Ramos (cell line): ENCODE results near the gene NCAPD2.

Source experiments
- in situ Hi-C: fragments of 300-500 bp; cut with MboI; formaldehyde crosslinking; loops from one replicate; pipeline ENCODE4 v1.14.3; 2022; ENCODE audit warnings: low sequenced_read_pairs; ENCODE audit not compliant: unreplicated experiment

The NCAPD2 gene

GRCh38 chr12:6493497-6494257 lies at the start of gene NCAPD2:
Gene NCAPD2 (plus strand): TSS chr12:6494102. CDS start chr12:6495099, 997 bp downstream.
- in situ Hi-C loops, result no loop called here

DNA sequence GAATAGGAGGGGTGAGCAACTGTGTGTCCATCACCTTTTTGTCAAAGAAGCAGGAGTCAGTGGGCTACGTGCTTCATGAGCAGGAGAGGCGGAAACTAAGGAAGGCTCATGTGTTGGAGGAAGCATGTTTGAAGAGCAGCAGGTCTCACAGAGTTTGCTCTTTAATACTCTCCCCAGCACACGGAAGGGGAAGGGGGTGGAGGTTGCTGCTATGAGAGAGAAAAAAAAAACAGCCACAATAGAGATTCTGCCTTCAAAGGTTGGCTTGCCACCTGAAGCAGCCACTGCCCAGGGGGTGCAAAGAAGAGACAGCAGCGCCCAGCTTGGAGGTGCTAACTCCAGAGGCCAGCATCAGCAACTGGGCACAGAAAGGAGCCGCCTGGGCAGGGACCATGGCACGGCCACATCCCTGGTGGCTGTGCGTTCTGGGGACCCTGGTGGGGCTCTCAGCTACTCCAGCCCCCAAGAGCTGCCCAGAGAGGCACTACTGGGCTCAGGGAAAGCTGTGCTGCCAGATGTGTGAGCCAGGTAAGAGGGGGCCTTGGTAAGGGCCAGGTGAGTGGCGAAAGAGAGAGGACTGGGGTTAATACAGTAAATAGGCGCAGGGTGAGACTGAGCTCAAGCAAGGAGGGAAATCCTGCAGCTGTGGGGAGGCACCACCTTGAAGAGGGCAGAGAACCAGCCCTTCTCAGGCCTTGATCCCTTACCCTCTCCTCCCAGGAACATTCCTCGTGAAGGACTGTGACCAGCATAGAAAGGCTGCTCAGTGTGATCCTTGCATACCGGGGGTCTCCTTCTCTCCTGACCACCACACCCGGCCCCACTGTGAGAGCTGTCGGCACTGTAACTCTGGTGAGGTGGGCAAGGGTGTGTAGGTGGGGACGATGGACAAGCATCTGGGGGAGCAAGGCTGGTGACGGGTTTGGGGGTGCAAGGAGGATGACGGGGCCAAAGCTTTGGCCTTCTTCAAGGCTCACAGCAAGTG lies 48.9 kb upstream of the NCAPD2 start, which contains the start of gene CD27:
CD27 (plus strand) TSS at position 252 of the 985 bp plus-strand sequence; CDS start at position 393, 141 bp downstream.
- in situ Hi-C loops, result no loop called here

- in situ Hi-C loops, result no loop called here
These were observed 43.6 kb upstream of the NCAPD2 start for GRCh38 chr12:6450091-6450868.

DNA sequence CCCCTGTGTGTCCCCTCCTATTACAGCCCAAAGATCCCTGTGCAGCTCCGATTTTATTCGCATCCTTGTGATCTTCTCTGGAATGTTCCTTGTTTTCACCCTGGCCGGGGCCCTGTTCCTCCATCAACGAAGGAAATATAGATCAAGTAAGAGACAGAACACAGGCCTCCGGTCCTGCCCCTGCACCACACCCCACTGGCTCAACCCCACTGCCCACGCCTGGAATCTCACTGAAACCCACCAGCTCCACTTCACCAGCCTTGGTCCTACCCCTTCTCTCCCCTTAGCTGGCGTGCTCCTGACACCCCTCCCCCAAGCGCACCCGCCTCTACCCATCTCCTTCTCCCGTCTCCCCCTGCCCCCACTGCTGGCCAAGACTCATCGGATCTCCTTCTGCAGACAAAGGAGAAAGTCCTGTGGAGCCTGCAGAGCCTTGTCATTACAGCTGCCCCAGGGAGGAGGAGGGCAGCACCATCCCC lies 43.0 kb upstream of the NCAPD2 start:
- in situ Hi-C loops, result no loop called here

DNA sequence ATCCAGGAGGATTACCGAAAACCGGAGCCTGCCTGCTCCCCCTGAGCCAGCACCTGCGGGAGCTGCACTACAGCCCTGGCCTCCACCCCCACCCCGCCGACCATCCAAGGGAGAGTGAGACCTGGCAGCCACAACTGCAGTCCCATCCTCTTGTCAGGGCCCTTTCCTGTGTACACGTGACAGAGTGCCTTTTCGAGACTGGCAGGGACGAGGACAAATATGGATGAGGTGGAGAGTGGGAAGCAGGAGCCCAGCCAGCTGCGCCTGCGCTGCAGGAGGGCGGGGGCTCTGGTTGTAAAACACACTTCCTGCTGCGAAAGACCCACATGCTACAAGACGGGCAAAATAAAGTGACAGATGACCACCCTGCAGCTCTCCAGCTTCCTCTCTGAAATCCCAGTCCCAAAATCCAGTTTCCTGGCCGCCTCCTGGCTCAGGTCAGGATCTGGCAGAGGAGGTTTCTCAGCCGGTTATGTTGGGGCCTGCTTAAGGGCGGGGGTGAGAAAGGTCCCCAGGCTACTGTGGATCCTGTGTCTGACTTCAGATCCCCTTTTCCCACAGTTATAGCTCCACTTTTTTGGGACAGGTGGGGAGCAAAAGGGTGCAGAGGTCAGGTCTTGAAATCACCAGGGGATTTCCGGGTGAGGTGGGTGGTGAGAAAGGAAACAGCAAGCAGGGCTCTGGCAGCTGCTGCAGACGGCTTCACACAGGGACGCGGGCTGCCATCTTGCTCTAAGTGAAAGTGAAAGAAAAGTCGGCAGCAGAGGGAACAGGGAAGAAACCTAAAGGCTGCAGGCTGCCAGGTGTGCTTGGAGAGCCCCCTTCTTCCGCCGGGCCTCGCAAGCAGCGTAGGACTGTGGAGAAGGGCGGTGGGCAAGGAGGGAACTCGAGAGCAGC lies 42.3 kb upstream of the NCAPD2 start, which contains the start of gene TAPBPL:
TAPBPL (plus strand) TSS at position 695 of the 897 bp plus-strand sequence. CDS start 207 bp downstream, outside the sequence.
- in situ Hi-C loops, result no loop called here

DNA sequence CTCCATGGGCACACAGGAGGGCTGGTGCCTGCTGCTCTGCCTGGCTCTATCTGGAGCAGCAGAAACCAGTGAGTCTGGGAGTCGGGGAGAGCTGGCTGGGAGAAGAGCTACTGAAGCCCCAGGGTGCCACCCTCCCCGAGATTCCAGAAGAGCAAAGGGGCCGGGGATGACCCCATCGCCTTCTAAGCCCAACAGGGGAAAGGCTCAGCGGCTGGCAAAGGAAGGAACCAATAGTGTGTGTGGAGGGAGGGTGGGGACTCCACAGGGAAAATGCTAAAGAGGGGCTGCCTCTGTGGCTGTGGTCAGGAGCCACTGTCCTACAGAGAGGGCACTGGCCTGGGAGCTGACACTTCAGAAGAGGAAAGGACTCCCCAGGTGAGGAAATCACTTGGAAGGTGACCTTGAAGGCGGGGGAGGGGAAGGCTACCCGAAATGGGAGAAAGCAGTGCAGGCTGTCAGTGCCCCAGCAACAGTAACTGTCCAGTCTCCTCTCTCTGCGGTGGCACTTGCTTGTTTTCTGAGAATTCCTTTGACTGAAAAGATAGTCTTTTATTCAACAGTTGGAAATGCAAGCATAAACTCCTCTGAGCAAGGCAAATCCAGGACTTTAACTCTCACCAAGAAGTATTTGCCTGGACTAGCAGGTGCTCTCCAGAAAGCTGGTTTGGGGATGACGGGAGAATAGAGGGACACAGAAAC lies 41.5 kb upstream of the NCAPD2 start:
- in situ Hi-C loops, result no loop called here

DNA sequence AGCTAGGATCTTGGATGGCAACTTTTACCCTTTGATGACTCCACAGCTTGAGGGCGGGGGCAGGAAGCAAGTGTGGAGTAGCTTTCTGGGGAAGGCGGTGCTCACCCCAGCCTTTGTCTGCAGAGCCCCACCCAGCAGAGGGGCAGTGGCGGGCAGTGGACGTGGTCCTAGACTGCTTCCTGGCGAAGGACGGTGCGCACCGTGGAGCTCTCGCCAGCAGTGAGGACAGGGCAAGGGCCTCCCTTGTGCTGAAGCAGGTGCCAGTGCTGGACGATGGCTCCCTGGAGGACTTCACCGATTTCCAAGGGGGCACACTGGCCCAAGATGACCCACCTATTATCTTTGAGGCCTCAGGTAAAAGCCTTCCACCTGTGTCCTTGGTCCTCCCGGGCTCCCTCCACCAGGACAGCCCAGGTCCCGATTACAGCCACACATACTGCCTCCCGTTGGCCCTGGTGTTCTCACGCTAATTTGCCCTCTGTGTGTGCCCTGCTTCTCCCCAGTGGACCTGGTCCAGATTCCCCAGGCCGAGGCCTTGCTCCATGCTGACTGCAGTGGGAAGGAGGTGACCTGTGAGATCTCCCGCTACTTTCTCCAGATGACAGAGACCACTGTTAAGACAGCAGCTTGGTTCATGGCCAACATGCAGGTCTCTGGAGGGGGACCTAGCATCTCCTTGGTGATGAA lies 40.8 kb upstream of the NCAPD2 start:
- in situ Hi-C loops, result no loop called here

GRCh38 chr12:6457220-6457945 lies 36.5 kb upstream of the NCAPD2 start:
- in situ Hi-C loops, result no loop called here

DNA sequence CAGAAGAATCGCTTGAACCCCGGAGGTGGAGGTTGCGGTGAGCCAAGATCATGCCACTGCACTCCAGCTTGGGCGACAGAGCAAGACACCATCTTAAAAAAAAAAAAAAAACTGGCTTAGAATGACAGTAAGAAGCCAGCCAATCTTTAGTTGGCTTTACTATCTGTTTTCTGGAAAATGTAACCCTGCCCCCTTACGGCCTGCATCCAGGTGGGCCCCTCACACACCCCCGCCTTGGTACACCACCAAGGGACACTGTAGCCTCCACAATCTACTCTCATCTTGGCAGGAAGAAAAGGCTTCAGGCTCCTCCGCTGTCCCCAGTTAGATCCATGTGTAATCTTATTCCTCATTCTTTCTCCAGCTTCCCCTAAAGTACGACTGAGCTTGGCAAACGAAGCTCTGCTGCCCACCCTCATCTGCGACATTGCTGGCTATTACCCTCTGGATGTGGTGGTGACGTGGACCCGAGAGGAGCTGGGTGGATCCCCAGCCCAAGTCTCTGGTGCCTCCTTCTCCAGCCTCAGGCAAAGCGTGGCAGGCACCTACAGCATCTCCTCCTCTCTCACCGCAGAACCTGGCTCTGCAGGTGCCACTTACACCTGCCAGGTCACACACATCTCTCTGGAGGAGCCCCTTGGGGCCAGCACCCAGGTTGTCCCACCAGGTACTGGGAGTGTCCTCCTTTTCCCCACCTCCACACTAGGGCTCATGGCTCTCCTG lies 35.5 kb upstream of the NCAPD2 start:
- in situ Hi-C loops, result no loop called here

DNA sequence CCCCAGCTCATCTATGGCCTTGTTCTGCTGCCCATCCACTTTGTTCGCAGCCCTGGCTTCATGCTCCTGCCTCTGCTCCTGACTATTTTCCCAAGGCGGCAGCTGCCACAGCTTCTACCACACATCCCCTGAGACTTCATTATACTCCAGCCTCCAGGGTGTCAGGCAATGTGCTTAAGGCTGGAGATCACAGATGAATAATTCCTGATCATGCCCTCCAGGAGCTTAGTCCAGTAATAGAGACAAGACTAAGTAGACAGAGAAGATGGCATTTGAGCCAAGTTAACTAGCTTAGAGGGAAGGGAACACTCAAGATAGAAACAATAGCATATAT lies 34.9 kb upstream of the NCAPD2 start:
- in situ Hi-C loops, result no loop called here

GRCh38 chr12:6460751-6461371 lies 33.0 kb upstream of the NCAPD2 start:
- in situ Hi-C loops, result loop anchor here (5.0 kb wide), 1 partner anchor 34 kb away; no protein-coding TSS in a partner anchor

- in situ Hi-C loops, result loop anchor here (5.0 kb wide), 1 partner anchor 34 kb away; no protein-coding TSS in a partner anchor
These were observed 32.3 kb upstream of the NCAPD2 start for GRCh38 chr12:6461401-6462233.

DNA sequence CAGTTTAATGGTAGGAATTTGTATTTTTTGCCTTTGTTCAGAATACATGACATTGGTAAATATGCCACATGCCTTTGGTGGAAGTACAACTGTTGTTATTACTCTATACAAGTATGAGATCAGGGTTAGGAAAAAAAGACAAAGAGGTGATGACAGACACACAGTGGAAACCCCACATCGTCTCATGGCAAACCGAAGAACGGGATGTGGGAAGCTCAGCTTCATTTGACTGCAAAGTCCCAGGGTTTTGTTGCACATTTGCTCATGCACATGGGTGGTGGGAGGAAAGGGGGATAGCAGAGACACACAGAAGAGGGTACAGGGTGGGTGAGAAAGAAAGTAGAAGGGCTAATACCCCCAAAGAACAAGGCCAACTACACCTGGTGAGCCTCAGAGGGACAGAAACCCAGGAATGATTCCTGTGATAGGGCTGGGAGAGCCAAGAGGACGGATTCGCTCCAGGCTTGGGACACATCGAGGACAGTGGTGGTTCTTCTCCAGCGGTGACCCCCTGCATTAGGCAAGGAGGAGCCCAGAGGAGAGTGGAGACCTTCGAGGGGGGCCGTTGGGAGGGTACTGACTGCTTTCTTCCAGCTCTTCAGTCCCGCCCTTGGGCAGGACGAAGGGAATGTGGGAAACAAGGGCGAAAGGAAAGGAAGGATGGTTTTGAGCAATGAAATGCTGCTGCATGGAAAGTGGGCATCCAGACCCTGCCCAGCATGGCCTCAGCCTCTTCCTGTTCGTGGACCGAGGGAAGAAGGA lies 31.5 kb upstream of the NCAPD2 start:
- in situ Hi-C loops, result loop anchor here (5.0 kb wide), 1 partner anchor 35 kb away; no protein-coding TSS in a partner anchor

DNA sequence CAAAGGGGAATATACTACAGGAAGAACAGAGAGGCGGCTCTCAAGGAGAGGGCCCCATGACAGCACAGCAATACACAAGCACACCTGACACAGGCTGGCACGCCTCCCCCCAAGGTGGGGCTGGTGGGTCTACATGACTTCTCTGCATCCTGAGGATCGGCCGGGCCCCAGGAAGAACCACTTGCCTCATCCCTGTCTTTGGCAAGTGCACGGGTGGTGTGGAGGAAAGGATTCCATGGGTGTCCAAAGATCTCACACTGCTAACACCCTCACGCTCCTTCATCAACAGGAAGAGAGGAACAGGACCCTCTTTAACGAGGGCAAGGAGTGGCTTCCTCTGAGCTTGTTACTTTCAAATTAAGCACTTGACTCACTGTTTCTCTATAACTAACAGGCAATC lies 30.7 kb upstream of the NCAPD2 start:
- in situ Hi-C loops, result loop anchor here (5.0 kb wide), 1 partner anchor 36 kb away; no protein-coding TSS in a partner anchor
